Caki2 (cell line): ENCODE results near the gene SH3D19. TPM values are rescaled to one million over a fixed set of nuclear protein-coding genes. Genes with fewer than 3 reads are reported as not detected.

Experiments used
- DNase-seq: peaks from one replicate; pipeline ENCODE4 v3.0.0-alpha.2; 2015; ENCODE audit warnings: low read depth
- in situ Hi-C: cut with HindIII; loops from 2 replicates; pipeline ENCODE4 v1.10.0; 2016; ENCODE audit warnings: low sequenced_read_pairs, low pct_unique_long_range_greater_than_20kb, mixed read lengths
- total RNA-seq: library from RNA; depleted of rRNA; stranded (reverse); fragments of >200 nt; shearing (Covaris generic); gene quantifications from 2 replicates; pipeline ENCODE4 v1.2.3, GENCODE V29; 2014; ENCODE audit warnings: low replicate concordance

The SH3D19 gene
- total RNA-seq, 1 experiment from 2014 or later = 5.7 TPM

GRCh38 chr4:151176685-151177084 is 148.7 kb downstream of the SH3D19 start:
- no peak for DNase-seq
- in situ Hi-C loops = no loop called here

DNA sequence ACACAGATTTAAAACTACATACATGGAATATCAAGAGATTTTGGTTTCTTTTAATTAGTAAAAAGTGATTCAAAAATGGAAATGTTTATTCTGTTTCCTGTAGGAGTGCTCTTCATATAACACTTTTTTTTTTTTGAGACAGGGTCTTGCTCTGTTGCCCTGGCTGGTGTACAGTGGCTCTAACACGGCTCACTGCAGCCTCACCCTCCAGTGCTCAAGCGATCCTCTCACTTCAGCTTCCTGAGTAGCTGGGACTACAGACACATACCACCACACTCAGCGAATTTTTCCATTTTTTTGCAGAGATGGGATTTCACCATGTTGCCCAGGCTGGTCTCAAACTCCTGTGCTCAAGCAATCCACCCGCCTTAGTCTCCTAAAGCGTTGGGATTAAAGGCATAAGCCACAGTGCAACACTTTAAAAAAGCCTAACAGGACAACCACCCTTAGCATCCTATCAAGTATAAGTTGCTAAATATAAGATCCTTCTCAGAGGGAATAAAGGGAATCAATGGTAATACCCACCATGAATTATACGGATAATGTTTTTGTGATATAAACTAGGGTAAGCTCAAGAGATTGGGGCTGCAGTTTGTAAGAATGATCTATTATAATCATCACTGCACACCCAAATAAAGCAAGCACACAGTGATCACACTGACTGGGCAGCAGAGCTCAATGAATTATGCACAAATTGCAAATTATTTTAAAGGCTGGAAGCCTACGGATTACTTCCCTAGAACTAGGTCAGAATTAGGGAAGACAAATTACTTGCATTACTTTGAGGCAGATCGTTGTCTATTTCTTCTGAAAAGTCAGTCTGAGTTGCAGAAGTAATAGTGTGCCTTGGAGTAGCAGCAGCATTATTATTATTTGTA is 149.4 kb downstream of the SH3D19 start:
- in situ Hi-C loops = no loop called here
- no peak for DNase-seq

DNA sequence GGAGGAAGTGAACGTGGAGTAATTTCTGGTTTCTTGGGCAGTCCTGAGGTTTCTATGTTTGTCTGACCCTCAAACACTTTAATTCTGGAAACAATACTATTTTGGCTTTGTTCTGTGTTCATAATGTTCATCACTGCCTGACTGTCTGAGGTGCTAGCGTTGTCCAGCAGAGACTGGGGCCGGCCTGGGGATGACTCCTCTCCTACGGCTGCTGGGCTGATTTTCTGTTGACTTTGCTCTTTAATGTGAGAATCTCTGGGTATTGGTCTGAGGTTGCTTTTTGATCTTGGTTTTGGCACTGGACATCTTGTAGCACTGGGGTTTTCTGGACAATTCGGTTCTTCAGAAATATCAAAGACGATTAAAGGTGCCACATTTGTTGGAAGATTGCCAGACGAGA is 150.2 kb downstream of the SH3D19 start:
- in situ Hi-C loops = no loop called here
- no peak for DNase-seq

GRCh38 chr4:151174784-151175183 is 150.6 kb downstream of the SH3D19 start:
- no peak for DNase-seq
- in situ Hi-C loops = no loop called here

DNA sequence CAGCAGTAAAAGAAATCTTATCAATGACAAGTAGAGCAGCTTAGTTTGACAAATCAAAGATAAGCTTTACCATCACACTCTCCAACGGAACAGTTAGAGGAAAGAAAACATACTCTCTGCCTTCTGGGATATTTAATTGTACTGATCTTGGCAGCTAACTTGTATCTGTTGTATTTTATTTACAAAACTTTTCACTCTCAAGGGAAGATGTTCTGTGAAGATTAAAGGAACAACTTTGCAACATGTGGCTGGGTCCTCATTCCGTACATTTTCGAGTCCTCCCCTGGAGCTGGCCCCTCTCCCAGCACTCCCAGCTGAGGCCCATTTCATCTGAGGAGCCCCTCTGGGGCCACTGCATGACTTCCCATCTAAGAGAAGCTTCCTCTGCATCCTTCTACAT is 151.5 kb downstream of the SH3D19 start:
- DNase-seq = no peak
- in situ Hi-C loops = no loop called here

- DNase-seq = no peak
- in situ Hi-C loops = no loop called here
These were observed 155.5 kb downstream of the SH3D19 start for GRCh38 chr4:151169900-151170299.

DNA sequence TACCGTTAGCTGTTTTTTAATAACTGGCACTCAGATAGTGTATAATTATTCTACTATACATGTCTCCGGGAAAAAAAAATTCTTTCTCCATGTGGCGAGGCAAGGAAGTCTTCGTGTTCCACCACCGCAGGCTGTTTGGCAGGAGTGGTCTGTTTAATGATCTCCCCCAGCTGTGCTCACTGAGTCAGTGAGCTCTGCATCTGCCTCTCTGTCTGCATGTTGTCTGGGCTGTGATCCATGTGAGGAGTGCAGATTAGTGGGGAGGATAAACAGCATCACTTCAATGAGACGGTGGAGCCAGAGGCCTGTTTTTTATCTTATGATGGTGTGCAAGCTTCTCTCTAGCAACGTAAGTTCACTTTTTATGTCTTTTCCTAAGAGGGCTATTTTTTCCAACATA is 156.2 kb downstream of the SH3D19 start:
- in situ Hi-C loops = no loop called here
- DNase-seq = no peak

GRCh38 chr4:151167561-151167960 is 157.8 kb downstream of the SH3D19 start:
- no peak for DNase-seq
- in situ Hi-C loops = no loop called here

GRCh38 chr4:151166636-151167035 is 158.8 kb downstream of the SH3D19 start:
- in situ Hi-C loops = no loop called here
- DNase-seq = no peak

- in situ Hi-C loops = no loop called here
- no peak for DNase-seq
These were observed 160.0 kb downstream of the SH3D19 start for GRCh38 chr4:151165205-151166000.

DNA sequence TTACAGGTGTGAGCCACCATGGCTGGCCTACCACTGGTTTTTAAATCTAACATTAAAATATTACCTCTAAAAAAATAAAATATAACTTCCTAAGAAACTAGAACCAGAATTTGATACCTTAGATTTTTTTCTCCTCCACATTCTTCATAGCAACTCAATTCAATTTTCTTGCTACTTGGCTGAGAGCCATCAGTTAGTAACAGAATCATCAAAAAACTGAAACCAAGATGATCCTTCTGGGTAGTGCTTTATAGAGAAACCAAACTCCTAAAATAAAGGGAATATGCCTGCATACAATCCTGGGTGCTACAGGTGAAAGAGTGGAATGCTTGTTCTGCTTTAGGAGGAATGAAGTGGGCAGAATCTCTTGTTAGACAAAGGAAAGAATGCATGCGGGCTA is 161.6 kb downstream of the SH3D19 start:
- in situ Hi-C loops = no loop called here
- DNase-seq = no peak

- in situ Hi-C loops = no loop called here
- DNase-seq = no peak
These were observed 166.4 kb downstream of the SH3D19 start for GRCh38 chr4:151158979-151159378.

GRCh38 chr4:151157543-151157942 is 167.9 kb downstream of the SH3D19 start:
- in situ Hi-C loops = no loop called here
- DNase-seq = no peak

GRCh38 chr4:151153585-151153984 is 171.8 kb downstream of the SH3D19 start:
- in situ Hi-C loops = no loop called here
- DNase-seq = no peak

GRCh38 chr4:151152028-151152427 is 173.4 kb downstream of the SH3D19 start:
- in situ Hi-C loops = no loop called here
- DNase-seq = no peak

GRCh38 chr4:151150821-151151580 is 174.4 kb downstream of the SH3D19 start:
- DNase-seq = no peak
- in situ Hi-C loops = no loop called here

DNA sequence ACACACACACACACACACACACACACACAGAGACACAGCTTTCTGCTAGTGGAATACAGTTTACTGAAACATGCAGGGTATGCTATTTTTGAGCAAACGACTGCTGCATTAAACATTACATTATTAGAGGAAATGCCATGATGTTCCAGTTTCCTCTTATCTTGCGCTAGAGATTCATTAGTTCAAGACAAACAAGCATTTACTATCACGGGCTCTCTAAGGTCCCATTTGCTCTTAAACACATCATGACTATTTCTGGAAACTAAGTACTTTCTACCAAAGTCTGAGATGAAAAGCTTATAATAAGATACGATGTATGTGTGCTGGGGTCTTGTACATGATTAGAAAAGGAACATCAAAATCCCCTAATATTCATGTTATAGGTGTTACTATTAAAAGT is 177.1 kb downstream of the SH3D19 start:
- DNase-seq = no peak
- in situ Hi-C loops = no loop called here

DNA sequence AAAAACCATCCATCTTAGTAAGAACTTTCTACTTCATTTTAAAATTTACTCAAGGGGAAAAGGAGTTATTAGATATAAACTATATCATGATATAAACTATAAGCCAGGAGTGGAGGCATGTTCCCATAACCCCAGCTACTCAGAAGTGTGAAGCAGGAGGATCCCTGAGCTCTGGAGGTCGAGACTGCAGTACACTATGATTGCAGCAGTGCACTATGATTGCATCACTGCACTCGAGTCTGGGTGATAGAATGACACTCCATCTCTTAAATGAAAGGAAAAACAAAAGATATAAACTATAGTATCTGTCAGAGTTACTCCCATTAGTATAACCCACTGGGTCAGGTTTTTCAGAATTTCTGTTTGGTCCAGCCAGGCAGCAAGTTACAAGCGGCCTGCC is 178.4 kb downstream of the SH3D19 start:
- DNase-seq = no peak
- in situ Hi-C loops = no loop called here
